ENCODE results near the gene CMTR1.

Gene CMTR1

DNA sequence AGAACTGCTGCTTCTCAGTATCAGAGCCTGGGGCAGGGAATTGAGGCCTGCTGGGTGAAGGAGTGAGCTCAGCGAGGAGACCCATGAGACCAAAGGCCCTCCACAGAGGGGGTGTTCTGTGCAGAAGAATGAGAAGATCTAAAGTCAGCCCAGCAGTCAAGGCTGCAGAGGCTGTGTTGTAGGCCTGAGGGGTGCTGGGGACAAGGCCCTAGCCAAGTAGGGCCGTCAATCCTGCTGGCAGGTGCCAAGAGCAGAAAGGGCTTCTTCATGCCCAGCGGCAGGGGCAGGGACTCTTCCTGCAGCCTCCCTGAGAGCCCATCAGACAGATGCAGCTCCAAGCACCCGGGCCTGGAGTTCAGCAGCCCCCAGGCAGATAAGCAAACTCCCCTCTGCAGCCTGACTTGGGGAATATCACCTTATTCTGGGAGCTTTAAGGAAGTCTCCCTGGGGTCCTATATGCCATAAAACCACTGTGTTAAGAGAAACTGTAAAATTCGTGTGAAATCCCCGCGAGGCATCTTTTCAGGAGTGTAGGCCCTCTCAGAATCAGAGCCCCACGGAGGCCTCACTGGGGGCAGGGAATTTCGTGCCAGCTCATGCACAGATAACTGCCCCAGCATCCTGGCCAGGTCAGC, 57.6 kb downstream of the CMTR1 start:
- no peaks in the 10 kb centered on the region for H3K4me1 ChIP-seq (ENCODE audit: low read depth, poor library complexity, severe bottlenecking)
- peaks cover 3% of the 10 kb centered on the region; the same call in 1 of the 2 replicates for H4K20me1 ChIP-seq (ENCODE audit: insufficient read depth)
- H3K27ac ChIP-seq = no peak overlapping the region
- H3K27me3 ChIP-seq (ENCODE audit: insufficient read depth, low read depth) = no peaks in the 10 kb centered on the region
- no peak overlapping the region for H3K9ac ChIP-seq
- H3K79me2 ChIP-seq (ENCODE audit: insufficient read depth, low read depth) = no peaks in the 10 kb centered on the region
- H3K36me3 ChIP-seq (ENCODE audit: insufficient read depth) = no peaks in the 10 kb centered on the region
- H3K4me3 ChIP-seq (IDR thresholded peaks at IDR 0.05; ENCODE audit: insufficient read depth, low read depth, low read length) = no peak overlapping the region
- no peak overlapping the region for H2AFZ ChIP-seq (ENCODE audit: low read depth)
- TF ChIP-seq CTCF (conservative IDR thresholded peaks at IDR 0.05; ENCODE audit: low read depth, low read length) = no peak
- no peak overlapping the region for H3K4me2 ChIP-seq

DNA sequence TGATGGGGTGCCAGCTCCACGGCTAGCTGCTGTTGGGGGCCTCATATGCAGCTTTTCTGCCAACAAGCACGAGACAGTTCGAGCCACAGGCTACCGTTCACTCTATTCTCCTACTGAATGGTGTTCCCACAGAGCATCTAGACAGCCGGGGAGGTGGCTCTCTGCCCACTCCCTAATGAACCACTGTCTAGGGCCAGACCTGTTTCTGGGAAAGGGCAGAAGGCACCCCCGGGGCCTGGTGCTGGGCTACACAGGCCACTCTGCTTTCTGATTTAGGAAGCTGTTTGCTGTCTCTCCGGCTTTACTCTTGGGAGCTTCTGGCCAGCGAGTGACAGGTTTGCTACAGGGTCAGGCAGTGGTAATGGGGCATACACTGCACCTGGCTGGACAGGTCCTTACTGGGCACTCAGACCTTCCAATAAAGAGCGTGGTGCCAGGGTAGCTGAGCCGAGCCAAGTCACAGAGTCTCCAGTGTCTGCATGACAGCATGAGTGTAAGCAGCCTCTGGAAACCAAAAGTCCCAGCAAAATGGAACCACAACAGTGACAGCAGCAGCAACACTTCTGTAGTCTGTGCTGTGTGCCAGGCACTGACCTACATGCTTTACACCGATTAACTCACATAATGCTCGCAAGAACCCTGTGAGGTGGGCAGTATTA, 58.3 kb downstream of the CMTR1 start:
- no peaks in the 10 kb centered on the region for H3K27me3 ChIP-seq (ENCODE audit: insufficient read depth, low read depth)
- H3K4me2 ChIP-seq = no peak overlapping the region
- no peak overlapping the region for H3K4me3 ChIP-seq (IDR thresholded peaks at IDR 0.05; ENCODE audit: insufficient read depth, low read depth, low read length)
- H3K27ac ChIP-seq = no peak overlapping the region
- no peaks in the 10 kb centered on the region for H3K36me3 ChIP-seq (ENCODE audit: insufficient read depth)
- no peaks in the 10 kb centered on the region for H3K4me1 ChIP-seq (ENCODE audit: low read depth, poor library complexity, severe bottlenecking)
- peaks cover 3% of the 10 kb centered on the region; the same call in 1 of the 2 replicates for H4K20me1 ChIP-seq (ENCODE audit: insufficient read depth)
- TF ChIP-seq CTCF (conservative IDR thresholded peaks at IDR 0.05; ENCODE audit: low read depth, low read length) = no peak
- no peak overlapping the region for H3K9ac ChIP-seq
- no peak overlapping the region for H2AFZ ChIP-seq (ENCODE audit: low read depth)
- H3K79me2 ChIP-seq (ENCODE audit: insufficient read depth, low read depth) = no peaks in the 10 kb centered on the region

GRCh38 chr6:37491830-37492208, 58.8 kb downstream of the CMTR1 start:
- Histone ChIP-seq H3K36me3 (ENCODE audit: insufficient read depth) (no peaks in the 10 kb centered on the region), H3K27me3 (ENCODE audit: insufficient read depth, low read depth) (no peaks in the 10 kb centered on the region), H4K20me1 (ENCODE audit: insufficient read depth) (peaks cover 3% of the 10 kb centered on the region; the same call in 1 of the 2 replicates), H2AFZ (ENCODE audit: low read depth) (no peak overlapping the region), H3K27ac (no peak overlapping the region), H3K4me1 (ENCODE audit: low read depth, poor library complexity, severe bottlenecking) (no peaks in the 10 kb centered on the region), H3K4me3 (IDR thresholded peaks at IDR 0.05; ENCODE audit: insufficient read depth, low read depth, low read length) (no peak overlapping the region), H3K79me2 (ENCODE audit: insufficient read depth, low read depth) (no peaks in the 10 kb centered on the region; the same call in 1 of the 2 replicates), H3K4me2 (no peak overlapping the region), H3K9ac (no peak overlapping the region)
- TF ChIP-seq CTCF (conservative IDR thresholded peaks at IDR 0.05; ENCODE audit: low read depth, low read length) = no peak

- Histone ChIP-seq H3K9ac (no peak overlapping the region), H3K27ac (no peak overlapping the region), H3K4me2 (no peak overlapping the region)
These were observed 59.4 kb downstream of the CMTR1 start for GRCh38 chr6:37492236-37492972.

More at GRCh38 chr6:37492236-37492972, 59.4 kb downstream of the CMTR1 start:
- Histone ChIP-seq H4K20me1 (ENCODE audit: insufficient read depth) (no peaks in the 10 kb centered on the region), H3K4me3 (IDR thresholded peaks at IDR 0.05; ENCODE audit: insufficient read depth, low read depth, low read length) (no peak overlapping the region), H3K27me3 (ENCODE audit: insufficient read depth, low read depth) (no peaks in the 10 kb centered on the region), H3K36me3 (ENCODE audit: insufficient read depth) (no peaks in the 10 kb centered on the region), H3K79me2 (ENCODE audit: insufficient read depth, low read depth) (no peaks in the 10 kb centered on the region; the same call in 1 of the 2 replicates), H2AFZ (ENCODE audit: low read depth) (no peak overlapping the region), H3K4me1 (ENCODE audit: low read depth, poor library complexity, severe bottlenecking) (no peaks in the 10 kb centered on the region)
- no peak for TF ChIP-seq CTCF (conservative IDR thresholded peaks at IDR 0.05; ENCODE audit: low read depth, low read length)

All from KMS-11 (cell line).